C4-2B (cell line): Measurements from ENCODE around the gene HLA-B.

Experiments
- ZFX ChIP-seq: fragments of 450-650 bp; IDR thresholded peaks from 2 replicates; pipeline ENCODE4 v1.6.1; 2017
- TF ChIP-seq, protein P1 (sequence below): fragments of 450-650 bp; conservative IDR thresholded peaks from 2 replicates; pipeline ENCODE4 v1.5.1; 2017; ENCODE audit warnings: mild to moderate bottlenecking

- TF ChIP-seq, protein P1, sequence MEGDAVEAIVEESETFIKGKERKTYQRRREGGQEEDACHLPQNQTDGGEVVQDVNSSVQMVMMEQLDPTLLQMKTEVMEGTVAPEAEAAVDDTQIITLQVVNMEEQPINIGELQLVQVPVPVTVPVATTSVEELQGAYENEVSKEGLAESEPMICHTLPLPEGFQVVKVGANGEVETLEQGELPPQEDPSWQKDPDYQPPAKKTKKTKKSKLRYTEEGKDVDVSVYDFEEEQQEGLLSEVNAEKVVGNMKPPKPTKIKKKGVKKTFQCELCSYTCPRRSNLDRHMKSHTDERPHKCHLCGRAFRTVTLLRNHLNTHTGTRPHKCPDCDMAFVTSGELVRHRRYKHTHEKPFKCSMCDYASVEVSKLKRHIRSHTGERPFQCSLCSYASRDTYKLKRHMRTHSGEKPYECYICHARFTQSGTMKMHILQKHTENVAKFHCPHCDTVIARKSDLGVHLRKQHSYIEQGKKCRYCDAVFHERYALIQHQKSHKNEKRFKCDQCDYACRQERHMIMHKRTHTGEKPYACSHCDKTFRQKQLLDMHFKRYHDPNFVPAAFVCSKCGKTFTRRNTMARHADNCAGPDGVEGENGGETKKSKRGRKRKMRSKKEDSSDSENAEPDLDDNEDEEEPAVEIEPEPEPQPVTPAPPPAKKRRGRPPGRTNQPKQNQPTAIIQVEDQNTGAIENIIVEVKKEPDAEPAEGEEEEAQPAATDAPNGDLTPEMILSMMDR = no peak
- TF ChIP-seq ZFX = no peak
These were observed 48.2 kb downstream of the HLA-B start for GRCh38 chr6:31308845-31309175.
